HG03520 (cell line): ENCODE data around the gene YIPF1.

Experiments used
- ATAC-seq: cut with Tn5 transposase; IDR thresholded peaks from one replicate; pipeline ENCODE4 v1.9.1; 2021; ENCODE audit warnings: mild to moderate bottlenecking, moderate library complexity; ENCODE audit not compliant: unreplicated experiment

The YIPF1 gene

GRCh38 chr1:53889304-53890298, at the start of gene YIPF1:
Gene YIPF1 (minus strand): TSS chr1:53889797. CDS start chr1:53888937, 860 bp downstream.
- peak; percentile 89 for ATAC-seq

- no peak for ATAC-seq
These were observed 48.7 kb upstream of the YIPF1 start for GRCh38 chr1:53938136-53938830.

GRCh38 chr1:53936430-53936829, 46.8 kb upstream of the YIPF1 start:
- no peak for ATAC-seq

- no peak for ATAC-seq
These were observed 44.7 kb upstream of the YIPF1 start for GRCh38 chr1:53934170-53934765.

DNA sequence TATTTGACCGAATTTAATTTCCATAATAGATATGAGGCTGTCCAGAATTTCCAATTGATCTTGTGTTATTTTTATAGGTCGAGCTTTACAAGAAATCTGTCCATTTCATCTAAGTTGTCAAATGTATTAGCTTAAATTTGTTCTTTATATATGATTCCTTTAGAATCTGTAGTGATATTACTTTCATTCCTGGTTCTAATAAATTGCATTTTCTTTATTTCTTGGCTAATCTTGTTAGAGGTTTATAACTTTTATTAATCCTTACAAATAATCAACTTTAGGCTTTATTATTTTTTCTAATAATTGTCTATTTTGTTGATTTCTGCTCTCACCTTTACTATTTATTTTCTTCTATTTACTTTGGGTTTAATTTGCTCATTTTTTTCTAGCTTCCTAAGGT, 41.9 kb upstream of the YIPF1 start:
- ATAC-seq = no peak

- no peak for ATAC-seq
These were observed 41.3 kb upstream of the YIPF1 start for GRCh38 chr1:53930932-53931331.

DNA sequence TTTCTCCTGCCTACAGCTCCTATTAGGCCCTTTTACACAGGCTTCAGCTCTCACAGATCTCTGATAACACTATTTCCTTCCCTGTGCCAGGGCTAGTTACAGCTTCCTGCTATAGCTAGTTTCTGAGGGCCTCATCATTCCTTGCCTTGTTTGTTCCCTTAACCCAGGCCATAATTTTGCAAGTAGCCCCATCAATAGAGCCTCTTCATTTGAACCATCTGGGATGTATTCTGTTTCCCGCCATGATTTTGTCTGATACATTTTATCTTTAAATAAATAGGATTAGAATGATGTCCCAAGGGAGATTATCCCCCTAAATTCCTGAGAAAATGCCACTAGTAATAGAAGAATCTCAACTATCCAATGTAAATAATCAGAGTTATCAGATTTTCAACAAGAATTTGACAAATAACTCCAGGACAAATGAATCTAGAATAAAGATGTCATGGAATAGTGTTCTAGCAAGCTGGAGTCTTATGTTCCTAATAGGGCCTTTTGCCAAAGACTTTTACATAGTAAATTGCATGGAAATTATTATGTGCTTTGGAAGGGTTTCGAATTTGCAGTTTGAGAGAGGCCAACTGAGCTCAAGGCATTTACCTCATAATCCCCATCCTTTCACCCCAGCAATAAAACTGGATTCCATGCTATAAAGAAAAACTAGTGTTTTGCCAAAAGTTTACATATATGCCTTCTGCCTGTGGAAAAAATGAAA, 39.8 kb upstream of the YIPF1 start:
- no peak for ATAC-seq

- ATAC-seq = no peak
These were observed 37.8 kb upstream of the YIPF1 start for GRCh38 chr1:53927376-53927881.

- no peak for ATAC-seq
These were observed 30.1 kb upstream of the YIPF1 start for GRCh38 chr1:53919675-53920066.

DNA sequence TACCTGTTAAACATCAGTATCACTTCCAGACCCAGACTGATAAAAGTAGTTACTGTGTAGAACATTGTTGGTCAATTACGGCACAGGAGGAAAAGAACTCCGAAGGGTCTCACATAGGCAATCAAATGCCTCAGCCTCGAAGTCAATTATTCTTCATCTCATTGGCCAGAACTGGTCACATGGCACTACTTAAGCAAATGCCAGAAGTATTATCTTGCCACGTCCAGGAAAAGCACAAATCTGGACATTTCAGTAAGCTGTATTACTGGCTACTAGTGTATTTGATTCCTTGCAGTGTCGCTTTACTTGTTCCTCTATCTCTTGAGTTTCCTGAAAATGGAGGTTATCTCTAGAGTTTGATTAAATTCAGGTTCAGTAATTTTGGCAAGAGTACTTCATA, 28.7 kb upstream of the YIPF1 start:
- no peak for ATAC-seq

- no peak for ATAC-seq
These were observed 23.9 kb upstream of the YIPF1 start for GRCh38 chr1:53913352-53914033.

- no peak for ATAC-seq
These were observed 21.8 kb upstream of the YIPF1 start for GRCh38 chr1:53911442-53911841.

- ATAC-seq = no peak
These were observed 20.3 kb upstream of the YIPF1 start for GRCh38 chr1:53909946-53910345.

DNA sequence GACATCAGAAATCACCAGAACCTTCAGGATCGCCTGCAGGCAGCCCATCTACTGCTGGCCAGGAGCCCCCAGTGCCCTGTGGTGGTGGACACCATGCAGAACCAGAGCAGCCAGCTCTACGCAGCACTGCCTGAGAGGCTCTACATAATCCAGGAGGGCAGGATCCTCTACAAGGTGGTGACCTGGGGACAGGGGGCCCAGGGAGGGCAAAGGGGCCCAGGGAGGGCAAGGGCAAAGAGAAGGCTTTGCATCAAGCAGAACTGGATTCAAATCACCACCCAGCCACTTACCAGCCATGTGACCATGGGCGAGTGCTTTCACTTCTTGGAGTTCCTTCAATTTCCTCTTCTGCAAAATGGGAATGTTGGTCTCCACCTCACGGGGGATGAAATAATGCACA, 16.5 kb upstream of the YIPF1 start:
- no peak for ATAC-seq

GRCh38 chr1:53905509-53905908, 15.9 kb upstream of the YIPF1 start:
- ATAC-seq = no peak

GRCh38 chr1:53902235-53903138, 12.9 kb upstream of the YIPF1 start:
- no peak for ATAC-seq

DNA sequence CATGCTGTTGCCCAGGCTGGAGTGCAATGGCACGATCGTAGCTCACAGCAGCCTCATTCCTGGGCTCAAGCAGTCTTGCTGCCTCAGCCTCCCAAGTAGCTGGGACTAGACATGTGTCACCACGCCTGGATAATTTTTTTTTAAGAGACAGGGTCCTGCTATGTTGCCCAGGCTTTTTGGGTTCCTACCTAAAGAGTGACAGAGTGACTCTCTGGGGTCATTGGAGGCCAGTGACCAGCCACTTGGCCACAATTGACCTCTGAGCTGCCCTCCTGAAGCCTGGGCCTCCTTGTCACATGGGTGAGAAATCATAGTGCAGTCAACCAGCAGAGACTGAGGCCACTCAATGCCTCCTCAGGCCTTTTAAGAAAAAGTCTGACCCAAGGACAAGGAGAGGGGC, 10.1 kb upstream of the YIPF1 start:
- ATAC-seq = no peak

GRCh38 chr1:53899206-53899628, 9.6 kb upstream of the YIPF1 start:
- no peak for ATAC-seq

DNA sequence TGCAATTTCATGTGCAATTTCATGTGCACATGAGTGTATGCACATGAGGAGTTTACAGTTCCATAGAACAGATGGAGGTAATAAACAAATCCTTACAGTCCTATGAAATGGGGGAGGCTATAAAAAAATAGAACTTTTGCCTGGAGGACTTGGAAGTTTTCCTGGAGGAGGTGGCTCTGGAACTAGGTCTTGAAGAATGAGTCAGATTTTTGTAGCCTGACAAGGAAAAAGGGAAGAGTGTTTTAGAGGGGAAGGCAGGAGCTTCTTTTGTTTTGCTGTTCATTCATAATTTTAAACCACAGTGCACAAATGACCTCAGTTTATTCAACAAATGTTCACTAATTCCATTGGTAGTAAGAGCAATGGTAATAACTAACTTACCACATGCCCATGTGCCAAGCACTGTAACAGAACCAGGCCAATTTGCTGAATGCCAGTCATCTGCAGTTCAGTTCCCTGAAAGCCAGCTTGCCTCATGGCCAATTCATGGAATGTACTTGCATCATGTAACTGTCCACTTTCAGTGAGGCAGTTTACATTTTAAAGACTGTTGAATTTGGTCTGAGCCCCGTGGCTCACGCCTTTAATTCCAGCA, 7.1 kb upstream of the YIPF1 start:
- no peak for ATAC-seq
